ENCODE measurements around the gene PRRC2B.

Gene PRRC2B

DNA sequence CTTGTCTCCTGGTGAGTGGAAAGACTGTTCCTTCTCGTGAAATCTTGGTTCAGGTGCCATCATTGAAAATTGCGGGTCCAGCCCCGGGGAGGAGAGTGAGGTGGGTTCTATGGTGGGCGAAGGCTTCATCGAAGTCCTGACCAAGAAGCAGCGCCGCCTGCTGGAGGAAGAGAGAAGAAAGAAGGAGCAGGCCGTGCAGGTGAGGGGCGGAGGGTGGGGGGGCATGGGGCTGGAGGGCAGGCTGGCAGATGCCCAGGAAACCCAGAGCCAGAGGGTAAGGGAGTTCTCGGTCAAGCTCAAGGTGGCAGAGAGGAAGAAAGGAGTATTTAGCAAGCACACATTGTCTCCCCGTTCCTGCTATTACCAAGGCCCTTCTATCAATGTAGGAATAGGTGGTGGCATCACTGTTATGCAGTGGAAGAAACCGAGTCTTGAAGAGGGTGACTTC is 84.6 kb downstream of the PRRC2B start:
- DNase-seq (ENCODE audit: low spot score) = peak; percentile 59
- TF ChIP-seq, protein P1, sequence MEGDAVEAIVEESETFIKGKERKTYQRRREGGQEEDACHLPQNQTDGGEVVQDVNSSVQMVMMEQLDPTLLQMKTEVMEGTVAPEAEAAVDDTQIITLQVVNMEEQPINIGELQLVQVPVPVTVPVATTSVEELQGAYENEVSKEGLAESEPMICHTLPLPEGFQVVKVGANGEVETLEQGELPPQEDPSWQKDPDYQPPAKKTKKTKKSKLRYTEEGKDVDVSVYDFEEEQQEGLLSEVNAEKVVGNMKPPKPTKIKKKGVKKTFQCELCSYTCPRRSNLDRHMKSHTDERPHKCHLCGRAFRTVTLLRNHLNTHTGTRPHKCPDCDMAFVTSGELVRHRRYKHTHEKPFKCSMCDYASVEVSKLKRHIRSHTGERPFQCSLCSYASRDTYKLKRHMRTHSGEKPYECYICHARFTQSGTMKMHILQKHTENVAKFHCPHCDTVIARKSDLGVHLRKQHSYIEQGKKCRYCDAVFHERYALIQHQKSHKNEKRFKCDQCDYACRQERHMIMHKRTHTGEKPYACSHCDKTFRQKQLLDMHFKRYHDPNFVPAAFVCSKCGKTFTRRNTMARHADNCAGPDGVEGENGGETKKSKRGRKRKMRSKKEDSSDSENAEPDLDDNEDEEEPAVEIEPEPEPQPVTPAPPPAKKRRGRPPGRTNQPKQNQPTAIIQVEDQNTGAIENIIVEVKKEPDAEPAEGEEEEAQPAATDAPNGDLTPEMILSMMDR (IDR thresholded peaks at IDR 0.05; ENCODE audit: extremely low read depth, insufficient read depth, missing control alignments) = peak; percentile 68
- in situ Hi-C loops (cut with MboI; ENCODE audit: low pct_unique_long_range_greater_than_20kb, low sequenced_read_pairs, unreplicated experiment) = no loop called here

DNA sequence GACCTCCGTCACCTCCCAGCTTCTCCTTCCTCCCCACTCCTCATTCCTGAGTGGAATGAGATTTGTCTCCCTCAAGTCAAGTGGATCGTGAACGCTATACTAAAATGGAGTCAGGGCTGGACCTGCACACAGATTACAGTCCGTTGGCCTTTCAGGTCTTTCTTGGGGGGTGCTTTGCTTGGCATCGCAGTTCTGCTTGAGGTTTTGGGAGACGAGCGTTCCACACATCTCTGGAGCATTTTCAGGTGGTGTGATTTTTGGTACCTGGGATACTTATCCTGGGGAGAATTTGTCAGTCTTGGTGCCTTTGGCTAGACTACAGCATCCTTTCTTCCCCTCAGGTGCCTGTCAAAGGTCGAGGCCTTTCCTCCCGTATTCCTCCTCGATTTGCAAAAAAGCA is 85.0 kb downstream of the PRRC2B start:
- in situ Hi-C loops (cut with MboI; ENCODE audit: low pct_unique_long_range_greater_than_20kb, low sequenced_read_pairs, unreplicated experiment) = no loop called here
- TF ChIP-seq, protein P1 (IDR thresholded peaks at IDR 0.05; ENCODE audit: extremely low read depth, insufficient read depth, missing control alignments) = no peak
- DNase-seq (ENCODE audit: low spot score) = no peak

DNA sequence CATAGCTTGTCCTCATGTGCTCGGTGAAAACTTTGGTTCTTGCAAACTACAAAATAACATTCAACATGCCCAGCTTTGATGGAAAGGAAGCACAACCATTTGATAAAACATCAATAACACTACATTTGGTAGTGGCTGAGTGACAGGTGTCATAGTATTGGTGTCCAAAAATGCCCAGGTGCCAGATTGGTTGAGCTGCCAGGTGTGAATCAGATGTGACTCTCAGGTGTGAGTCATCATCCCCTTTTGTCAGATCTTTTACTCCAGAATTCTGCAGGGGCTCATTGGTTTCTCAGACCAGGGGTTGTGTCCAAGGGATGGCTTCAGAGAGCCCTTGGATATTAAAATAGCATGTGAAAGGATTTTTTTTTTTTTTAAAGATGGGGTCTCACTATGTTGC is 86.4 kb downstream of the PRRC2B start:
- TF ChIP-seq, protein P1 (IDR thresholded peaks at IDR 0.05; ENCODE audit: extremely low read depth, insufficient read depth, missing control alignments) = no peak
- no peak for DNase-seq (ENCODE audit: low spot score)
- in situ Hi-C loops (cut with MboI; ENCODE audit: low pct_unique_long_range_greater_than_20kb, low sequenced_read_pairs, unreplicated experiment) = no loop called here

DNA sequence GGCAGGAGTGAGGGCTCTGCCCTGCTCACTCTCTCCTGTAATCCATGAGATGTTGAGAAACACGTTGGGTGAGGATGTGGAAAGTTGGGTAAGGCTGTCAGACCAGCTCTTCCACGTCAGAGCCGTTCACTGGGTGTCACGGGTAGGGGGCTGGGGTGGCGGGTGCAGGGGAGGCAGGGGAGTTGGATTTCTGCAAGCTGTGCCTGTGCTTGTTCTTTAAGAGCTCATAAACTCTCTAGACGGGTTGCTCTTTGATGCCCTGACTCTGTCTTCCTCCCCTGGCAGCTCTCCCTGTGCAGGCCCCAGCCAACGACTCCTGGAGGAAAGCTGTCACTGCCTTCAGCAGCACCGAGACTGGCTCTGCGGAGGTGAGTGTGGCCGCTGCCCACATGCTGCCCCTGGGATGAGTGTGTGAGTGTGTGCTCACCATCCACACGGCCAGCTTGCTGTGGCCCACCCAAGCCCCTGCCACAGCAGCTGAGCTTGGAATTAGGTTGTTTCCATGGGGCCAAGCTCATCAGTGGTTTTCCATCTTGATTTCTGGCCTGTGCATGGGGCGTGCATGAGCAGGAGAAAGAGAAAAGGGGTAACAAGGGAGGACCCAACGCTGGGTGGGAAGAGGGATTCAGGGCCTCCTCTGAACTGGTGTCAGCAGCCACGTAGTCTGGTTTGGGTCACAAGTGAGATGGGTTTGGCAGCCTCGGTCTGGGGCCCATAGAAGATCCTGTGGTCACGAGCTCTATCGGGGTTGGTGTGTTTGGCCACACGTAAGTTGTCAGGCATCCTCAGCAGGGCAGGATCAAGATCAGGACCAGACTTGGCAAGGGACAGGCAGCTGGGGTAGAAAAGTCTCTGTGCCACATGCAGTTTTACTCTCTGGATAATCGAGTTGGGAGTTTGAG is 87.8 kb downstream of the PRRC2B start:
- DNase-seq (ENCODE audit: low spot score) = no peak
- TF ChIP-seq, protein P1 (IDR thresholded peaks at IDR 0.05; ENCODE audit: extremely low read depth, insufficient read depth, missing control alignments) = no peak

DNA sequence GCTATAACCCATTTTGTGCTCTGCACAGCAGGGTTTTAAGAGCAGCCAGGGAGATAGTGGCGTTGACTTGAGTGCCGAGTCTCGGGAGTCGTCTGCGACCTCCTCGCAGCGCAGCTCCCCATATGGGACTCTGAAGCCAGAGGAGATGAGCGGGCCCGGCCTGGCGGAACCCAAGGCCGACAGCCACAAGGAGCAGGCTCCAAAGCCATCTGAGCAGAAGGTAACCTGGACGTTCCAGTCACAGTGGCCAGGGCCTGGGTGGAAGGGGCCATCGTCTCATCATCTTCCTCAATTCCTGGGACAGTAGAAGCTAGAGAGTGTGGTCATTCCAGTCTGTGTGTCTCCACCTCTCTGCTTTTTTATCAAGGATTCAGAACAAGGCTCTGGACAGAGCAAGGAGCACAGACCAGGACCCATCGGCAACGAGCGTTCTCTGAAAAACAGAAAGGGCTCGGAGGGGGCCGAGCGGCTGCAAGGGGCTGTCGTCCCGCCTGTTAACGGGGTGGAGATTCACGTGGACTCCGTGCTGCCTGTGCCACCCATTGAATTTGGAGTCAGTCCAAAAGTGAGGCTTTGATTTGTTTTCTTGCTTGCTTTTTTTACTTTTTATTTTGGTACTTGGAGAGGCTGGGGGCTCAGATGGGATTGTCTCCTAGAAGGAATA is 88.6 kb downstream of the PRRC2B start:
- DNase-seq (ENCODE audit: low spot score) = no peak
- in situ Hi-C loops (cut with MboI; ENCODE audit: low pct_unique_long_range_greater_than_20kb, low sequenced_read_pairs, unreplicated experiment) = no loop called here
- TF ChIP-seq, protein P1 (IDR thresholded peaks at IDR 0.05; ENCODE audit: extremely low read depth, insufficient read depth, missing control alignments) = no peak

More for the DNA sequence above, 87.8 kb downstream of the PRRC2B start:
- in situ Hi-C loops (cut with MboI; ENCODE audit: low pct_unique_long_range_greater_than_20kb, low sequenced_read_pairs, unreplicated experiment) = no loop called here

DNA sequence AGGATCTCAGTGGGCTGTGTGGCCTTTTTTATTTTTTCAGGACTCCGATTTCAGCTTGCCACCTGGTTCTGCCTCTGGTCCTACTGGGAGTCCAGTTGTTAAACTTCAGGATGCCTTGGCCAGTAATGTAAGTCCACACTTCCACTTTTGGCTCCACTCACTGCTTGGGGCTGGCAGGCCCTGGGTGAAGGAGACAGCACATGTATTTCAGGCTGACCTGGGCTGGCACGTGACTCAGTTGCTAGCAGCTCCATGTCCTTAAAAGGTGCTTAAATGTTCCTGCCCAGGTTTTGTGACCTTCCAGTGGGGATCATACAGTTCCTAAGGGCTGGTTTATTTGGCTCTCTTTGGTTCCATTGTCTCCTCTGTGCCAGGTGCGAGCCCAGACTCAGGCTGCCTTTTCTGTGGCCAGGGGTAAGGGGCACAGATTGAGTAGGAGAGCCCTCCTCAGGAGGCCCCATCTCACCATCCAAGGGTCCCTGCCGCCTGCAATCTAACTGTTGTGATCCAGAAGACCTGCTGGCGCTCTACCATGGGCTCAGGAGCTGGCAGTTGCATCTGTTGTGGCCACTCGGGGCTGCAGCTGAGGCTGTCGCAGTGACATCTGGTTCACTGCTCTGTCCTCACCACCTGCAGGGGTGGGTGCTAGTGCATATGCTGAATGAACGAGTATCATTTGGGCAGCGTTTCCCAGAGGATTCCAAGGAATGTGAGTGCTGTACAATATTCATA is 89.6 kb downstream of the PRRC2B start:
- TF ChIP-seq, protein P1 (IDR thresholded peaks at IDR 0.05; ENCODE audit: extremely low read depth, insufficient read depth, missing control alignments) = no peak
- in situ Hi-C loops (cut with MboI; ENCODE audit: low pct_unique_long_range_greater_than_20kb, low sequenced_read_pairs, unreplicated experiment) = no loop called here
- no peak for DNase-seq (ENCODE audit: low spot score)
